GOT3 (cell line): ENCODE measurements around the gene HYKK.
"Not testable (repeated sequence)": the region's sequence is repeated elsewhere in the genome, so short reads cannot be mapped to it uniquely, and the experiment has no call there.

ENCODE experiments used
- DNase-seq: peaks from one replicate; lab custom pipeline; 2025; ENCODE audit warnings: mixed read lengths; lab: John Stamatoyannopoulos, UW

HYKK gene

GRCh38 chr15:78506971-78507830, at the start of gene HYKK:
Gene HYKK, plus strand, starts transcription at chr15:78507577. Its CDS starts 5,512 bp downstream, at chr15:78513089.
- peak; percentile 71 for DNase-seq

- no peak for DNase-seq
These were observed 46.6 kb upstream of the HYKK start for GRCh38 chr15:78460737-78461136.

GRCh38 chr15:78461171-78461888, 46.0 kb upstream of the HYKK start:
- no peak for DNase-seq

- no peak for DNase-seq
These were observed 38.3 kb upstream of the HYKK start for GRCh38 chr15:78469031-78469430.

GRCh38 chr15:78477295-78477694, 30.1 kb upstream of the HYKK start:
- no peak for DNase-seq

GRCh38 chr15:78479650-78480049, 27.7 kb upstream of the HYKK start:
- DNase-seq: no peak

GRCh38 chr15:78481917-78482316, 25.5 kb upstream of the HYKK start:
- DNase-seq: no peak

- DNase-seq: no peak
These were observed 14.5 kb upstream of the HYKK start for GRCh38 chr15:78492872-78493271.

GRCh38 chr15:78501857-78502256, 5.5 kb upstream of the HYKK start:
- DNase-seq: no peak

GRCh38 chr15:78502641-78503040, 4.7 kb upstream of the HYKK start:
- no peak for DNase-seq

GRCh38 chr15:78507831-78508160, 419 bp downstream of the HYKK start:
- no peak for DNase-seq

- no peak for DNase-seq
These were observed 895 bp downstream of the HYKK start for GRCh38 chr15:78508272-78508671.

- no peak for DNase-seq
These were observed 2.4 kb downstream of the HYKK start for GRCh38 chr15:78509726-78510312.

GRCh38 chr15:78520035-78520434, 12.7 kb downstream of the HYKK start:
- DNase-seq: not testable (repeated sequence)

- DNase-seq: no peak
These were observed 16.9 kb downstream of the HYKK start for GRCh38 chr15:78524230-78524629.

- no peak for DNase-seq
These were observed 19.9 kb downstream of the HYKK start for GRCh38 chr15:78527325-78527724.

GRCh38 chr15:78533331-78533730, 26.0 kb downstream of the HYKK start:
- DNase-seq: no peak

GRCh38 chr15:78536134-78536533, 28.8 kb downstream of the HYKK start:
- DNase-seq: no peak

- no peak for DNase-seq
These were observed 30.0 kb downstream of the HYKK start for GRCh38 chr15:78537266-78537905.

- no peak for DNase-seq
These were observed 31.0 kb downstream of the HYKK start for GRCh38 chr15:78538358-78538757.

GRCh38 chr15:78539464-78540140, 32.2 kb downstream of the HYKK start:
- DNase-seq: not testable (repeated sequence)
